IMR-90 (cell line): ENCODE measurements around the gene THBS1. TPM values are rescaled to one million over a fixed set of nuclear protein-coding genes. Genes with fewer than 3 reads are reported as not detected.
A peak's percentile ranks its signal among the peaks of the same experiment; 100 is the strongest.

ENCODE experiments used
- ATAC-seq: fragments of 200-7000 bp; cut with Tn5 transposase; 2 replicates; pipeline ENCODE4 v1.9.1; 2020; ENCODE audit warnings: low read depth, mild to moderate bottlenecking, moderate library complexity
- BruUV-seq: library from RNA; stranded (reverse); fragments of 400-500 nt; replicated peaks from 2 replicates; lab custom pipeline; 2021; lab: Mats Ljungman, UMichigan
- CTCF ChIA-PET: fragments of 300-600 bp; formaldehyde crosslinking; extraction: SDS; loops from one replicate; lab custom pipeline; 2021; ENCODE audit warnings: antibody characterized with exemption; lab: Yijun Ruan, JAX
- POLR2A ChIA-PET: fragments of 300-600 bp; sonication (Branson Sonifier 250); formaldehyde crosslinking; loops from one replicate; lab custom pipeline; 2022; ENCODE audit warnings: antibody characterized with exemption; ENCODE audit not compliant: unreplicated experiment; lab: Charles Lee
- DNase-seq: peaks from one replicate; pipeline ENCODE4 v3.0.0; 2013
- H2AFZ ChIP-seq: replicated peaks from 2 replicates; pipeline ENCODE3; 2013; ENCODE audit warnings: low read length, mild to moderate bottlenecking; ENCODE audit not compliant: poor library complexity
- H2AK5ac ChIP-seq: 2 replicates; pipeline ENCODE4 v1.6.1; 2013; ENCODE audit warnings: low read depth, low read length, inconsistent platforms
- H2AK9ac ChIP-seq: replicated peaks from 2 replicates; pipeline ENCODE3; 2013; ENCODE audit warnings: mild to moderate bottlenecking, low read depth, low read length, moderate library complexity; ENCODE audit not compliant: poor library complexity
- H2BK120ac ChIP-seq: 2 replicates; pipeline ENCODE4 v1.6.1; 2013; ENCODE audit warnings: low read depth, low read length, inconsistent platforms
- H2BK15ac ChIP-seq: 3 replicates; pipeline ENCODE4 v1.6.1; 2013; ENCODE audit warnings: low read depth, low read length, inconsistent platforms
- H2BK20ac ChIP-seq: 2 replicates; pipeline ENCODE4 v1.6.1; 2013; ENCODE audit warnings: low read depth, mild to moderate bottlenecking, inconsistent platforms, low read length, moderate library complexity
- H2BK5ac ChIP-seq: 2 replicates; pipeline ENCODE4 v1.6.1; 2013; ENCODE audit warnings: mild to moderate bottlenecking, low read depth, low read length, inconsistent platforms; ENCODE audit not compliant: poor library complexity, severe bottlenecking
- H3K14ac ChIP-seq: replicated peaks from 2 replicates; pipeline ENCODE4 v1.6.1; 2013; ENCODE audit warnings: low read depth, low read length, inconsistent platforms
- H3K18ac ChIP-seq: 2 replicates; pipeline ENCODE4 v1.6.1; 2013; ENCODE audit warnings: low read depth, low read length, control low read depth
- H3K23ac ChIP-seq: 2 replicates; pipeline ENCODE4 v1.6.1; 2013; ENCODE audit warnings: low read depth, low read length, inconsistent platforms
- H3K27ac ChIP-seq: 2 replicates; pipeline ENCODE4 v1.5.1; 2013; ENCODE audit warnings: mild to moderate bottlenecking, control low read depth, low read length; ENCODE audit not compliant: insufficient read depth
- H3K27me3 ChIP-seq: 2 replicates; pipeline ENCODE4 v1.6.1; 2013; ENCODE audit warnings: low read length; ENCODE audit not compliant: control insufficient read depth, insufficient read depth
- H3K36me3 ChIP-seq: 2 replicates; pipeline ENCODE4 v1.6.1; 2013; ENCODE audit warnings: low read length, mixed read lengths; ENCODE audit not compliant: control insufficient read depth, insufficient read depth
- H3K4ac ChIP-seq: 2 replicates; pipeline ENCODE4 v1.6.1; 2013; ENCODE audit warnings: low read depth, low read length, inconsistent platforms
- H3K4me1 ChIP-seq: 2 replicates; pipeline ENCODE4 v1.6.1; 2013; ENCODE audit warnings: low read length, mixed read lengths; ENCODE audit not compliant: control insufficient read depth, insufficient read depth
- H3K4me2 ChIP-seq: 2 replicates; pipeline ENCODE4 v1.6.1; 2013; ENCODE audit warnings: low read depth, mild to moderate bottlenecking, control low read depth, low read length, moderate library complexity
- H3K4me3 ChIP-seq: 2 replicates; pipeline ENCODE4 v1.5.1; 2013; ENCODE audit warnings: low read depth, mild to moderate bottlenecking, control low read depth, low read length, moderate library complexity; ENCODE audit not compliant: insufficient read depth
- H3K56ac ChIP-seq: 2 replicates; pipeline ENCODE4 v1.6.1; 2013; ENCODE audit warnings: low read length, inconsistent platforms; ENCODE audit not compliant: insufficient read depth; ENCODE audit errors: extremely low read depth
- H3K79me1 ChIP-seq, 2 experiments: 2 replicates each; pipeline ENCODE4 v1.6.1; 2013; ENCODE audit warnings: low read length in 2 of 2, inconsistent platforms in 1 of 2, low read depth in 1 of 2
- H3K9ac ChIP-seq: 2 replicates; pipeline ENCODE4 v1.6.1; 2013; ENCODE audit warnings: low read depth, low read length, control low read depth
- H3K9me1 ChIP-seq: 2 replicates; pipeline ENCODE4 v1.6.1; 2013; ENCODE audit warnings: low read length, inconsistent platforms; ENCODE audit not compliant: insufficient read depth
- H3K9me3 ChIP-seq: 2 replicates; pipeline ENCODE4 v1.6.1; 2013; ENCODE audit warnings: low read length; ENCODE audit not compliant: control insufficient read depth, insufficient read depth
- H4K20me1 ChIP-seq: 2 replicates; pipeline ENCODE4 v1.6.1; 2013; ENCODE audit warnings: low read length, inconsistent platforms; ENCODE audit not compliant: insufficient read depth
- H4K5ac ChIP-seq: 2 replicates; pipeline ENCODE4 v1.6.1; 2013; ENCODE audit warnings: mild to moderate bottlenecking, low read depth, low read length, control low read depth
- H4K8ac ChIP-seq, 2 experiments: 2 replicates each; pipeline ENCODE4 v1.6.1; 2013; ENCODE audit warnings: low read depth in 2 of 2, low read length in 2 of 2, control low read depth in 1 of 2, inconsistent platforms in 1 of 2
- H4K91ac ChIP-seq: 2 replicates; pipeline ENCODE4 v1.6.1; 2013; ENCODE audit warnings: low read depth, low read length, inconsistent platforms; ENCODE audit not compliant: insufficient read depth
- FOS ChIP-seq: fragments of 150-350 bp; IDR thresholded peaks from 2 replicates; pipeline ENCODE4 v1.6.1; 2016; ENCODE audit warnings: low read depth, low read length
- RFX5 ChIP-seq: IDR thresholded peaks from 2 replicates; pipeline ENCODE4 v1.8.0; 2012; ENCODE audit warnings: low read depth, mild to moderate bottlenecking, low read length, moderate library complexity
- WGBS, 2 experiments: methylation state at CpG; one replicate each; pipeline versions ENCODE4 v1.1.5 to v1.1.7; 2013; ENCODE audit warnings: missing lambda C conversion rate in 2 of 2; ENCODE audit not compliant: insufficient read length in 1 of 2; ENCODE audit errors: extremely low coverage in 2 of 2; 5-methylcytosine and 5-hydroxymethylcytosine counted together
- dilution Hi-C: fragments of 300-500 bp; cut with HindIII; formaldehyde crosslinking; loops from one replicate; pipeline ENCODE4 v1.14.3; 2018; ENCODE audit warnings: low sequenced_read_pairs; ENCODE audit not compliant: unreplicated experiment
- in situ Hi-C: fragments of 300-500 bp; cut with MboI; formaldehyde crosslinking; loops from 3 replicates; pipeline ENCODE4 v1.14.3; 2019; ENCODE audit warnings: low sequenced_read_pairs, inconsistent platforms, mixed read lengths
- intact Hi-C: fragments of 100-400 bp; cut with micrococcal nuclease; formaldehyde crosslinking; loops from 2 replicates; pipeline ENCODE4 v1.10.0; 2022
- polyA plus RNA-seq, 3 experiments: library from polyadenylated mRNA; depleted of rRNA; stranded (reverse); fragments of >200 nt; gene quantifications; 2 replicates each; pipeline ENCODE4 v1.2.3, GENCODE V29; 2012; ENCODE audit warnings: low replicate concordance in 1 of 3
- total RNA-seq: library from RNA; depleted of rRNA; stranded (reverse); fragments of >200 nt; gene quantifications from 2 replicates; pipeline ENCODE4 v1.2.3, GENCODE V29; 2012

The THBS1 gene
- total and polyA plus RNA-seq, 2 of the 4 experiments (the other 2 are of a cell fraction) = 1,562 to 4,071 TPM

- intact Hi-C loops (no loop called here), dilution Hi-C loops (no loop called here)
Measured at GRCh38 chr15:39552556-39552955, 28.3 kb upstream of the THBS1 start.

More at GRCh38 chr15:39552556-39552955, 28.3 kb upstream of the THBS1 start:
- in situ Hi-C loops = no loop called here
- H3K79me1 ChIP-seq = no peaks in the 10 kb centered on the region
- H2BK120ac ChIP-seq = no peak overlapping the region
- H3K27ac ChIP-seq = no peak overlapping the region
- CTCF ChIA-PET = no interaction called here
- peaks cover 26% of the 10 kb centered on the region for H3K4me1 ChIP-seq
- no peak for DNase-seq
- no peak for TF ChIP-seq RFX5
- no peak for TF ChIP-seq FOS
- 0 out of 2 replicates have a peak overlapping the region, but pooled peaks have one; percentile 15 for H2BK20ac ChIP-seq
- H2AFZ ChIP-seq = no peak overlapping the region
- no peak overlapping the region for H3K4me3 ChIP-seq
- H3K9me1 ChIP-seq = peaks cover 2% of the 10 kb centered on the region; the same call in 1 of the 2 replicates
- H2BK5ac ChIP-seq = no peak overlapping the region
- 100% methylated on average over 1 of the region's 2 CpGs; no CpG with 5 or more reads in 1 of the 2 experiments for WGBS, 2 experiments
- no peaks in the 10 kb centered on the region for H3K27me3 ChIP-seq
- H3K9ac ChIP-seq = no peak overlapping the region
- BruUV-seq = no TSS peak
- H3K23ac ChIP-seq = no peak overlapping the region
- no peak overlapping the region for H2AK9ac ChIP-seq
- POLR2A ChIA-PET = no interaction called here
- no peak overlapping the region for H4K91ac ChIP-seq
- no peak overlapping the region for H4K5ac ChIP-seq
- no peak overlapping the region for H2BK15ac ChIP-seq
- no peak overlapping the region for H3K14ac ChIP-seq
- H3K4ac ChIP-seq = no peak overlapping the region
- H3K18ac ChIP-seq = no peak overlapping the region
- no peak for ATAC-seq
- no peak overlapping the region for H4K8ac ChIP-seq
- no peaks in the 10 kb centered on the region for H3K36me3 ChIP-seq
- no peak overlapping the region for H3K56ac ChIP-seq
- H3K9me3 ChIP-seq = no peaks in the 10 kb centered on the region
- no peaks in the 10 kb centered on the region for H4K20me1 ChIP-seq
- H2AK5ac ChIP-seq = no peak overlapping the region; the same call in 1 of the 2 replicates
- H3K4me2 ChIP-seq = no peak overlapping the region
